ENCODE measurements around the gene TUB. TPM values are rescaled to one million over a fixed set of nuclear protein-coding genes. Genes with fewer than 3 reads are reported as not detected.

Gene TUB
- total and polyA plus RNA-seq, 2 donors (not counting 1 experiment from before 2014, with no cell fraction given), result 9.6 to 10.4 TPM

DNA sequence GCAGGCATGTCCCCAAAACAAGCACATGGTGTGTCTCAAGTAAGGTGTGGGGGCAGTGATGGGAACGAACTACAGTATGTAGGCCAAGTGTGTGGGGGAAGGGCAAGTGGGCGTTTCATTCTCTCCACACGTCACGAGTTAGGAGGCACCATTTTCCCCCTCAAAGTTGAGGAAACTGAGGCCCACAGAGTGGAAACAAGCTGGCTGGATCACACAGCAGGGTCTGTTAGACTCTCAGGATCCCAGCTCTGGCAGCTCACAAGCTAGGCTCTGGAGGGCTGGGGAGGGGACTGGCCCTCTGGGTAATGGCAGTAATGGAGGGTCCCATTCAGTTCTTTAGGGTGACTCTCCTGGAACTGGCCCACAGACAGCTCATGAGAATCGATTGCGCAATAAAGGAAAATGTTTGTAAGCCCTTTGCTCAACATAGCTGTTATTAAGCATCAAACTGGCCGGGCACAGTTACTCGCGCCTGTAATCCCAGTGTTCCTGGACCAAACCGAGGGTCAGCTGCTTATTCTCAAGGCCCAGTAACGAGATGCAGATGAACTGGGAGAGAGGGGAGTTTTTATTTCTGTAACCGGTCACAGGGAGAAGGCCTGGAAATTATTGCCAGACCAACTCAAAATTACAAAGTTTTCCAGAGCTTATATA is 24.1 kb upstream of the TUB start:
- no peak overlapping the region for H3K27ac ChIP-seq (ENCODE audit: insufficient read depth, low read length)
- TF ChIP-seq, protein P1, sequence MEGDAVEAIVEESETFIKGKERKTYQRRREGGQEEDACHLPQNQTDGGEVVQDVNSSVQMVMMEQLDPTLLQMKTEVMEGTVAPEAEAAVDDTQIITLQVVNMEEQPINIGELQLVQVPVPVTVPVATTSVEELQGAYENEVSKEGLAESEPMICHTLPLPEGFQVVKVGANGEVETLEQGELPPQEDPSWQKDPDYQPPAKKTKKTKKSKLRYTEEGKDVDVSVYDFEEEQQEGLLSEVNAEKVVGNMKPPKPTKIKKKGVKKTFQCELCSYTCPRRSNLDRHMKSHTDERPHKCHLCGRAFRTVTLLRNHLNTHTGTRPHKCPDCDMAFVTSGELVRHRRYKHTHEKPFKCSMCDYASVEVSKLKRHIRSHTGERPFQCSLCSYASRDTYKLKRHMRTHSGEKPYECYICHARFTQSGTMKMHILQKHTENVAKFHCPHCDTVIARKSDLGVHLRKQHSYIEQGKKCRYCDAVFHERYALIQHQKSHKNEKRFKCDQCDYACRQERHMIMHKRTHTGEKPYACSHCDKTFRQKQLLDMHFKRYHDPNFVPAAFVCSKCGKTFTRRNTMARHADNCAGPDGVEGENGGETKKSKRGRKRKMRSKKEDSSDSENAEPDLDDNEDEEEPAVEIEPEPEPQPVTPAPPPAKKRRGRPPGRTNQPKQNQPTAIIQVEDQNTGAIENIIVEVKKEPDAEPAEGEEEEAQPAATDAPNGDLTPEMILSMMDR (conservative IDR thresholded peaks at IDR 0.05 in 1 of 2, IDR thresholded peaks at IDR 0.05 in 1 of 2; ENCODE audit: low read depth in 1 of 2, low read length in 2 of 2), result no peak
- H3K27me3 ChIP-seq (ENCODE audit: control insufficient read depth, insufficient read depth, low read length), result no peaks in the 10 kb centered on the region
- no peak overlapping the region for H3K4me2 ChIP-seq (ENCODE audit: extremely low read depth, insufficient read depth, low read length)
- H3K4me3 ChIP-seq (replicated peaks in 1 of 4; ENCODE audit: control extremely low read depth in 1 of 4, insufficient read depth in 1 of 4, low read depth in 3 of 4, low read length in 4 of 4), result no peak overlapping the region
- DNase-seq (ENCODE audit: low read depth in 2 of 2), result peak; percentile 49 to 83
- H3K79me2 ChIP-seq (ENCODE audit: control insufficient read depth, insufficient read depth, low read length), result no peaks in the 10 kb centered on the region
- H3K36me3 ChIP-seq (ENCODE audit: control insufficient read depth, insufficient read depth, low read length), result no peaks in the 10 kb centered on the region
- no peak overlapping the region for H3K9ac ChIP-seq (ENCODE audit: insufficient read depth, low read length)
- H3K9me3 ChIP-seq (ENCODE audit: control insufficient read depth, insufficient read depth, low read depth, low read length), result no peaks in the 10 kb centered on the region
- no peak overlapping the region for H2AFZ ChIP-seq (ENCODE audit: low read length)
- H4K20me1 ChIP-seq (ENCODE audit: control insufficient read depth, extremely low read depth, insufficient read depth, low read length), result no peaks in the 10 kb centered on the region
- peaks cover 3% of the 10 kb centered on the region for H3K4me1 ChIP-seq (ENCODE audit: control insufficient read depth, extremely low read depth, insufficient read depth, low read length)

DNA sequence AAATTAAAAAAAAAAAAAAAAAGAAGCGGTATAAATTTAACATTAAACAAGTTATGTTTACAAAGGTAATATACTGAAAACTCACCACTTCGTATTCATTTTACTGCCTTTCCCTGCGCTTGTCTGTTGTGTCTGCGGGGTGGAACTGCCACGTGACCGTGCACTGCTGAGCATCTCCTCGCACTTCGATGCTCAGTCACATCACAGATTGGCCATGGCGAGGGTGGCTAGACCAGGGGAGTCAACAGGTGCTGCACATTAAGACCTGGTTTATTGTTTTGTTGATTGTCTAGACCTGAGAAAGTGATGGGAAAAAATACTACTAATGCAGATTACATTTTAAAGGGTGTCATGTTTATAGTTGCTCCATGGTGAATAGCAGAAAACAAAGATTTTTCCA is 22.8 kb upstream of the TUB start:
- no peaks in the 10 kb centered on the region for H4K20me1 ChIP-seq (ENCODE audit: control insufficient read depth, extremely low read depth, insufficient read depth, low read length)
- H3K4me2 ChIP-seq (ENCODE audit: extremely low read depth, insufficient read depth, low read length), result no peak overlapping the region
- no peak for DNase-seq (ENCODE audit: low read depth in 2 of 2)
- no peak overlapping the region for H2AFZ ChIP-seq (ENCODE audit: low read length)
- no peaks in the 10 kb centered on the region for H3K27me3 ChIP-seq (ENCODE audit: control insufficient read depth, insufficient read depth, low read length)
- no peaks in the 10 kb centered on the region for H3K36me3 ChIP-seq (ENCODE audit: control insufficient read depth, insufficient read depth, low read length)
- H3K79me2 ChIP-seq (ENCODE audit: control insufficient read depth, insufficient read depth, low read length), result no peaks in the 10 kb centered on the region
- H3K4me1 ChIP-seq (ENCODE audit: control insufficient read depth, extremely low read depth, insufficient read depth, low read length), result peaks cover 9% of the 10 kb centered on the region
- H3K9me3 ChIP-seq (ENCODE audit: control insufficient read depth, insufficient read depth, low read depth, low read length), result no peaks in the 10 kb centered on the region
- H3K9ac ChIP-seq (ENCODE audit: insufficient read depth, low read length), result no peak overlapping the region
- H3K27ac ChIP-seq (ENCODE audit: insufficient read depth, low read length), result no peak overlapping the region
- H3K4me3 ChIP-seq (replicated peaks in 1 of 4; ENCODE audit: control extremely low read depth in 1 of 4, insufficient read depth in 1 of 4, low read depth in 3 of 4, low read length in 4 of 4), result no peak overlapping the region
- TF ChIP-seq EZH2 (IDR thresholded peaks at IDR 0.05; ENCODE audit: low read length, missing control alignments), result no peak
- TF ChIP-seq, protein P1 (conservative IDR thresholded peaks at IDR 0.05 in 1 of 2, IDR thresholded peaks at IDR 0.05 in 1 of 2; ENCODE audit: low read depth in 1 of 2, low read length in 2 of 2), result no peak

DNA sequence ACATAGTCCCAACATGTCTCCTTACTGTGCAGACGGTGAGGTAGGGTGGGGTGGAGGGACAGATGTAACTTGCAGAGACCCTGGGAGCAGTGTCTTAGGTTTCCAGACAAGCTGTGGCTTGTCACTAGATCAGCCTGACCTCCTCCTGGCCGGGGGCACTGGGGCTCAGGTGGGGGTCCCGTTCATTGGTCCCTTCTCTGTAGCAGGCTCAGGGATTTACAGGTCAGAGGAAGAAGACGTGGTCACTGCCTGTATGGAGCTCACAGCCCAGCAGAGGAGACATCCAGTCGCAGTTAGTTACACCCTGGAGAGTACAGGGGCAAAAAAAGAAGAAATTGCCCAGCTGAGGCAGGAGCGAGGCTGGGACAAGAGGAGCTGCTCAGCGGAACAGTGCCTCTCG is 22.0 kb upstream of the TUB start:
- no peaks in the 10 kb centered on the region for H3K9me3 ChIP-seq (ENCODE audit: control insufficient read depth, insufficient read depth, low read depth, low read length)
- H3K9ac ChIP-seq (ENCODE audit: insufficient read depth, low read length), result no peak overlapping the region
- DNase-seq (ENCODE audit: low read depth in 2 of 2), result no peak
- H3K27ac ChIP-seq (ENCODE audit: insufficient read depth, low read length), result no peak overlapping the region
- H3K36me3 ChIP-seq (ENCODE audit: control insufficient read depth, insufficient read depth, low read length), result no peaks in the 10 kb centered on the region
- H4K20me1 ChIP-seq (ENCODE audit: control insufficient read depth, extremely low read depth, insufficient read depth, low read length), result no peaks in the 10 kb centered on the region
- no peaks in the 10 kb centered on the region for H3K27me3 ChIP-seq (ENCODE audit: control insufficient read depth, insufficient read depth, low read length)
- peaks cover 11% of the 10 kb centered on the region for H3K4me1 ChIP-seq (ENCODE audit: control insufficient read depth, extremely low read depth, insufficient read depth, low read length)
- TF ChIP-seq, protein P1 (conservative IDR thresholded peaks at IDR 0.05 in 1 of 2, IDR thresholded peaks at IDR 0.05 in 1 of 2; ENCODE audit: low read depth in 1 of 2, low read length in 2 of 2), result no peak
- no peak for TF ChIP-seq EZH2 (IDR thresholded peaks at IDR 0.05; ENCODE audit: low read length, missing control alignments)
- no peaks in the 10 kb centered on the region for H3K79me2 ChIP-seq (ENCODE audit: control insufficient read depth, insufficient read depth, low read length)
- no peak overlapping the region for H3K4me3 ChIP-seq (replicated peaks in 1 of 4; ENCODE audit: control extremely low read depth in 1 of 4, insufficient read depth in 1 of 4, low read depth in 3 of 4, low read length in 4 of 4)
- no peak overlapping the region for H2AFZ ChIP-seq (ENCODE audit: low read length)
- no peak overlapping the region for H3K4me2 ChIP-seq (ENCODE audit: extremely low read depth, insufficient read depth, low read length)

Data from fibroblast of lung (primary cell).